GM23338 (cell line): ENCODE data around the gene ANKRD55. TPM values are rescaled to one million over a fixed set of nuclear protein-coding genes. Genes with fewer than 3 reads are reported as not detected.

ENCODE experiments used
- ATAC-seq: fragments of 200-7000 bp; cut with Tn5 transposase; 3 replicates; pipeline ENCODE4 v1.9.1; 2020
- DNase-seq: peaks from one replicate; pipeline ENCODE4 v3.0.0-alpha.2; 2015; ENCODE audit warnings: low spot score
- H2AFZ ChIP-seq: fragments of 200-600 bp; sonication (generic); 2 replicates; pipeline ENCODE4 v1.8.0; 2016; ENCODE audit warnings: antibody characterized with exemption, mild to moderate bottlenecking, moderate library complexity
- H3F3A ChIP-seq: fragments of 200-600 bp; sonication (generic); replicated peaks from 2 replicates; pipeline ENCODE4 v1.8.0; 2017; ENCODE audit warnings: antibody characterized with exemption, mixed run types, low read depth
- H3K27ac ChIP-seq: fragments of 200-600 bp; sonication (generic); 2 replicates; pipeline ENCODE4 v1.6.1; 2016; ENCODE audit warnings: low read depth
- H3K27me3 ChIP-seq: fragments of 200-600 bp; sonication (generic); 2 replicates; pipeline ENCODE4 v1.8.0; 2016; ENCODE audit warnings: mild to moderate bottlenecking, mixed run types, moderate library complexity; ENCODE audit not compliant: insufficient read depth
- H3K36me3 ChIP-seq: fragments of 200-600 bp; sonication (generic); 2 replicates; pipeline ENCODE4 v1.8.0; 2016; ENCODE audit warnings: mild to moderate bottlenecking; ENCODE audit not compliant: insufficient read depth
- H3K4me1 ChIP-seq: fragments of 200-600 bp; sonication (generic); 2 replicates; pipeline ENCODE4 v1.8.0; 2016; ENCODE audit warnings: mild to moderate bottlenecking, moderate library complexity; ENCODE audit not compliant: insufficient read depth
- H3K4me2 ChIP-seq: fragments of 200-600 bp; sonication (generic); 2 replicates; pipeline ENCODE4 v1.7.1; 2017; ENCODE audit warnings: mixed run types
- H3K4me3 ChIP-seq: fragments of 200-600 bp; sonication (generic); 2 replicates; pipeline ENCODE4 v1.6.1; 2016; ENCODE audit warnings: mixed run types
- H3K79me2 ChIP-seq: fragments of 200-600 bp; sonication (generic); replicated peaks from 2 replicates; pipeline ENCODE4 v1.8.0; 2017; ENCODE audit warnings: mild to moderate bottlenecking; ENCODE audit not compliant: insufficient read depth
- H3K9me2 ChIP-seq: fragments of 200-600 bp; sonication (generic); 2 replicates; pipeline ENCODE4 v1.8.0; 2017; ENCODE audit not compliant: insufficient read depth
- H4K20me1 ChIP-seq: fragments of 200-600 bp; sonication (generic); replicated peaks from 2 replicates; pipeline ENCODE4 v1.8.0; 2017; ENCODE audit warnings: mild to moderate bottlenecking; ENCODE audit not compliant: insufficient read depth
- H3K27ac Mint-ChIP-seq: 2 replicates; pipeline ENCODE4 v1.8.0; 2020; ENCODE audit warnings: inconsistent platforms, mild to moderate bottlenecking, moderate library complexity, mixed read lengths
- H3K27me3 Mint-ChIP-seq: 3 replicates; pipeline ENCODE4 v1.8.0; 2022; ENCODE audit warnings: low read depth, mild to moderate bottlenecking, moderate library complexity, mixed read lengths, inconsistent platforms; ENCODE audit not compliant: insufficient read depth, poor library complexity
- H3K36me3 Mint-ChIP-seq: 3 replicates; pipeline ENCODE4 v1.8.0; 2021; ENCODE audit warnings: low read depth, mild to moderate bottlenecking, inconsistent platforms, moderate library complexity, mixed read lengths
- H3K4me1 Mint-ChIP-seq: 3 replicates; pipeline ENCODE4 v1.8.0; 2020; ENCODE audit warnings: mild to moderate bottlenecking, inconsistent platforms, mixed read lengths
- H3K4me3 Mint-ChIP-seq: 3 replicates; pipeline ENCODE4 v1.8.0; 2021; ENCODE audit warnings: moderate library complexity, mild to moderate bottlenecking, inconsistent platforms, mixed read lengths
- H3K9me3 Mint-ChIP-seq: 3 replicates; pipeline ENCODE4 v1.8.0; 2020; ENCODE audit warnings: moderate library complexity, mild to moderate bottlenecking, inconsistent platforms, mixed read lengths
- CTCF ChIP-seq, 2 experiments: fragments of 200-600 bp in 1 of 2; sonication (generic) in 1 of 2; conservative IDR thresholded peaks; 2 replicates each; pipeline versions ENCODE4 v1.5.1 to v1.6.1; 2016 to 2017; ENCODE audit warnings: antibody characterized with exemption in 2 of 2, low read depth in 2 of 2, mild to moderate bottlenecking in 2 of 2, moderate library complexity in 1 of 2
- EZH2 ChIP-seq: fragments of 200-600 bp; sonication (generic); IDR thresholded peaks from one replicate; pipeline ENCODE4 v1.8.0; 2017; ENCODE audit warnings: antibody characterized with exemption, mild to moderate bottlenecking, low read depth; ENCODE audit not compliant: unreplicated experiment
- EZH2phosphoT487 ChIP-seq: fragments of 200-600 bp; sonication (generic); IDR thresholded peaks from one replicate; pipeline ENCODE4 v1.8.1; 2018; ENCODE audit warnings: antibody characterized with exemption; ENCODE audit not compliant: unreplicated experiment
- NANOG ChIP-seq: IDR thresholded peaks from 2 replicates; pipeline ENCODE4 v1.6.1; 2016; ENCODE audit warnings: antibody characterized with exemption, borderline replicate concordance
- ZNF114 ChIP-seq: fragments of 250-450 bp; sonication (Bioruptor Pico); IDR thresholded peaks from 2 replicates; pipeline ENCODE4 v1.5.0; 2020; ENCODE audit warnings: mild to moderate bottlenecking, moderate library complexity
- polyA plus RNA-seq: library from polyadenylated mRNA; unstranded; fragments of >200 nt; fragmentation: Nextera tagmentation; extraction: Ambion mirVana; gene quantifications from 2 replicates; pipeline ENCODE4 v1.2.1, GENCODE V29; 2016
- total RNA-seq: library from RNA; depleted of rRNA; stranded (reverse); fragments of >200 nt; shearing (Covaris generic); gene quantifications from 2 replicates; pipeline ENCODE4 v1.2.3, GENCODE V29; 2014
- TF ChIP-seq, protein P1 (sequence below): fragments of 250-450 bp; sonication (Bioruptor Pico); IDR thresholded peaks from 2 replicates; pipeline ENCODE4 v1.5.0; 2020; ENCODE audit warnings: mild to moderate bottlenecking, moderate library complexity
- TF ChIP-seq, protein P2 (sequence below): IDR thresholded peaks from 2 replicates; pipeline ENCODE4 v1.6.1; 2016; ENCODE audit warnings: antibody characterized with exemption

The ANKRD55 gene
- total and polyA plus RNA-seq, 2 experiments from 2014 or later: not detected

DNA sequence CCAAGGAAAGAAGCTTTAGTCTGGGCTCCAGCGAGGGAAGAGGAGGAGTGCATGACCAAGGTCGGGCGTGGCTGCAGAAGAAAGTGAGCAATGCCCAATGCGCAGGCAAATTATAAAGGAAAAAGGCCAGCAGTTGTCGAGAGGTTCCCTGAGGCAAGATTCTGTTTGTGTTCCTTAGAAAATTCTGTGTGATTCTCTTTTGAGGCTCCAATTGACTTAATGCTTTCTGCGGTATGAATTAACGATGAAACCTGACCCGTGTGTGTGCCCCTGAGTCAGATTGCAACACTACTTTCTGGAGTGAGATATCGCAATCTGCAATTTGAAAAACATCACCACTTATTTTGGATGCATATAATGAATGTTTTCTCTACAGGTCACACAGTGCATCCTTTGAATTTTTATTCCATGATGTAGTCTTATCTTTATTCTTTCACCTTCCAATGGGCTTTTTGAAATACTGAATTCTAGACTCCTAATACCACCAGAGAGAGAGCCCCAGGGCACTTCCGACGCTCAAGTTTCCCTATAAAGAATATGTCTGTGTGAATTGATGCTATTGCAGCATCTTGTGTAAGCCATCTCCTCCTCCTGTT, 120.5 kb downstream of the ANKRD55 start:
- H4K20me1 ChIP-seq: no peaks in the 10 kb centered on the region
- Mint-ChIP-seq H3K36me3 (no peaks in the 10 kb centered on the region), H3K9me3 (no peaks in the 10 kb centered on the region), H3K4me3 (no peak overlapping the region), H3K27me3 (no peaks in the 10 kb centered on the region), H3K4me1 (no peaks in the 10 kb centered on the region), H3K27ac (no peak overlapping the region)
- no peak overlapping the region for H3K4me3 ChIP-seq
- no peaks in the 10 kb centered on the region for H3K36me3 ChIP-seq
- H3K27me3 ChIP-seq: no peaks in the 10 kb centered on the region
- H3K9me2 ChIP-seq: no peaks in the 10 kb centered on the region
- no peak overlapping the region for H2AFZ ChIP-seq
- TF ChIP-seq, protein P1, sequence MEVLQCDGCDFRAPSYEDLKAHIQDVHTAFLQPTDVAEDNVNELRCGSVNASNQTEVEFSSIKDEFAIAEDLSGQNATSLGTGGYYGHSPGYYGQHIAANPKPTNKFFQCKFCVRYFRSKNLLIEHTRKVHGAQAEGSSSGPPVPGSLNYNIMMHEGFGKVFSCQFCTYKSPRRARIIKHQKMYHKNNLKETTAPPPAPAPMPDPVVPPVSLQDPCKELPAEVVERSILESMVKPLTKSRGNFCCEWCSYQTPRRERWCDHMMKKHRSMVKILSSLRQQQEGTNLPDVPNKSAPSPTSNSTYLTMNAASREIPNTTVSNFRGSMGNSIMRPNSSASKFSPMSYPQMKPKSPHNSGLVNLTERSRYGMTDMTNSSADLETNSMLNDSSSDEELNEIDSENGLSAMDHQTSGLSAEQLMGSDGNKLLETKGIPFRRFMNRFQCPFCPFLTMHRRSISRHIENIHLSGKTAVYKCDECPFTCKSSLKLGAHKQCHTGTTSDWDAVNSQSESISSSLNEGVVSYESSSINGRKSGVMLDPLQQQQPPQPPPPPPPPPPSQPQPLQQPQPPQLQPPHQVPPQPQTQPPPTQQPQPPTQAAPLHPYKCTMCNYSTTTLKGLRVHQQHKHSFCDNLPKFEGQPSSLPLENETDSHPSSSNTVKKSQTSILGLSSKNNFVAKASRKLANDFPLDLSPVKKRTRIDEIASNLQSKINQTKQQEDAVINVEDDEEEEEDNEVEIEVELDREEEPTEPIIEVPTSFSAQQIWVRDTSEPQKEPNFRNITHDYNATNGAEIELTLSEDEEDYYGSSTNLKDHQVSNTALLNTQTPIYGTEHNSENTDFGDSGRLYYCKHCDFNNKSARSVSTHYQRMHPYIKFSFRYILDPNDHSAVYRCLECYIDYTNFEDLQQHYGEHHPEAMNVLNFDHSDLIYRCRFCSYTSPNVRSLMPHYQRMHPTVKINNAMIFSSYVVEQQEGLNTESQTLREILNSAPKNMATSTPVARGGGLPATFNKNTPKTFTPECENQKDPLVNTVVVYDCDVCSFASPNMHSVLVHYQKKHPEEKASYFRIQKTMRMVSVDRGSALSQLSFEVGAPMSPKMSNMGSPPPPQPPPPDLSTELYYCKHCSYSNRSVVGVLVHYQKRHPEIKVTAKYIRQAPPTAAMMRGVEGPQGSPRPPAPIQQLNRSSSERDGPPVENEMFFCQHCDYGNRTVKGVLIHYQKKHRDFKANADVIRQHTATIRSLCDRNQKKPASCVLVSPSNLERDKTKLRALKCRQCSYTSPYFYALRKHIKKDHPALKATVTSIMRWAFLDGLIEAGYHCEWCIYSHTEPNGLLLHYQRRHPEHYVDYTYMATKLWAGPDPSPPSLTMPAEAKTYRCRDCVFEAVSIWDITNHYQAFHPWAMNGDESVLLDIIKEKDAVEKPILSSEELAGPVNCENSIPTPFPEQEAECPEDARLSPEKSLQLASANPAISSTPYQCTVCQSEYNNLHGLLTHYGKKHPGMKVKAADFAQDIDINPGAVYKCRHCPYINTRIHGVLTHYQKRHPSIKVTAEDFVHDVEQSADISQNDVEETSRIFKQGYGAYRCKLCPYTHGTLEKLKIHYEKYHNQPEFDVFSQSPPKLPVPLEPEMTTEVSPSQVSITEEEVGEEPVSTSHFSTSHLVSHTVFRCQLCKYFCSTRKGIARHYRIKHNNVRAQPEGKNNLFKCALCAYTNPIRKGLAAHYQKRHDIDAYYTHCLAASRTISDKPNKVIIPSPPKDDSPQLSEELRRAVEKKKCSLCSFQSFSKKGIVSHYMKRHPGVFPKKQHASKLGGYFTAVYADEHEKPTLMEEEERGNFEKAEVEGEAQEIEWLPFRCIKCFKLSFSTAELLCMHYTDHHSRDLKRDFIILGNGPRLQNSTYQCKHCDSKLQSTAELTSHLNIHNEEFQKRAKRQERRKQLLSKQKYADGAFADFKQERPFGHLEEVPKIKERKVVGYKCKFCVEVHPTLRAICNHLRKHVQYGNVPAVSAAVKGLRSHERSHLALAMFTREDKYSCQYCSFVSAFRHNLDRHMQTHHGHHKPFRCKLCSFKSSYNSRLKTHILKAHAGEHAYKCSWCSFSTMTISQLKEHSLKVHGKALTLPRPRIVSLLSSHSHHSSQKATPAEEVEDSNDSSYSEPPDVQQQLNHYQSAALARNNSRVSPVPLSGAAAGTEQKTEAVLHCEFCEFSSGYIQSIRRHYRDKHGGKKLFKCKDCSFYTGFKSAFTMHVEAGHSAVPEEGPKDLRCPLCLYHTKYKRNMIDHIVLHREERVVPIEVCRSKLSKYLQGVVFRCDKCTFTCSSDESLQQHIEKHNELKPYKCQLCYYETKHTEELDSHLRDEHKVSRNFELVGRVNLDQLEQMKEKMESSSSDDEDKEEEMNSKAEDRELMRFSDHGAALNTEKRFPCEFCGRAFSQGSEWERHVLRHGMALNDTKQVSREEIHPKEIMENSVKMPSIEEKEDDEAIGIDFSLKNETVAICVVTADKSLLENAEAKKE (CRISPR knock-in tag): no peak
- TF ChIP-seq, protein P2, sequence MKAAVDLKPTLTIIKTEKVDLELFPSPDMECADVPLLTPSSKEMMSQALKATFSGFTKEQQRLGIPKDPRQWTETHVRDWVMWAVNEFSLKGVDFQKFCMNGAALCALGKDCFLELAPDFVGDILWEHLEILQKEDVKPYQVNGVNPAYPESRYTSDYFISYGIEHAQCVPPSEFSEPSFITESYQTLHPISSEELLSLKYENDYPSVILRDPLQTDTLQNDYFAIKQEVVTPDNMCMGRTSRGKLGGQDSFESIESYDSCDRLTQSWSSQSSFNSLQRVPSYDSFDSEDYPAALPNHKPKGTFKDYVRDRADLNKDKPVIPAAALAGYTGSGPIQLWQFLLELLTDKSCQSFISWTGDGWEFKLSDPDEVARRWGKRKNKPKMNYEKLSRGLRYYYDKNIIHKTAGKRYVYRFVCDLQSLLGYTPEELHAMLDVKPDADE: no peak
- TF ChIP-seq ZNF114 (CRISPR knock-in tag): no peak
- TF ChIP-seq NANOG: no peak
- no peak for TF ChIP-seq EZH2
- TF ChIP-seq EZH2phosphoT487: no peak
- no peak for TF ChIP-seq CTCF (conservative IDR thresholded peaks at IDR 0.05; ENCODE audit: low read depth in 2 of 2)
- H3K4me1 ChIP-seq: no peaks in the 10 kb centered on the region
- no peak overlapping the region for H3K4me2 ChIP-seq
- H3F3A ChIP-seq: no peaks in the 10 kb centered on the region
- no peak overlapping the region for H3K27ac ChIP-seq
- DNase-seq (no peak), ATAC-seq (no peak)
- H3K79me2 ChIP-seq: no peaks in the 10 kb centered on the region
